Central memory CD4-positive, alpha-beta T cell (primary cell): ENCODE results near the gene KYAT1.

Experiments
- DNase-seq: peaks from one replicate; pipeline ENCODE4 v3.0.0; 2022

KYAT1 gene

GRCh38 chr9:128835246-128836210 is 46.2 kb downstream of the KYAT1 start:
- no peak for DNase-seq

GRCh38 chr9:128833696-128834095 is 48.1 kb downstream of the KYAT1 start:
- no peak for DNase-seq

GRCh38 chr9:128829477-128830251 is 52.1 kb downstream of the KYAT1 start, which contains the start of gene SPOUT1:
Gene SPOUT1 (minus strand): TSS chr9:128829794. CDS start chr9:128829780, 14 bp downstream.
- peak; percentile 91 for DNase-seq

DNA sequence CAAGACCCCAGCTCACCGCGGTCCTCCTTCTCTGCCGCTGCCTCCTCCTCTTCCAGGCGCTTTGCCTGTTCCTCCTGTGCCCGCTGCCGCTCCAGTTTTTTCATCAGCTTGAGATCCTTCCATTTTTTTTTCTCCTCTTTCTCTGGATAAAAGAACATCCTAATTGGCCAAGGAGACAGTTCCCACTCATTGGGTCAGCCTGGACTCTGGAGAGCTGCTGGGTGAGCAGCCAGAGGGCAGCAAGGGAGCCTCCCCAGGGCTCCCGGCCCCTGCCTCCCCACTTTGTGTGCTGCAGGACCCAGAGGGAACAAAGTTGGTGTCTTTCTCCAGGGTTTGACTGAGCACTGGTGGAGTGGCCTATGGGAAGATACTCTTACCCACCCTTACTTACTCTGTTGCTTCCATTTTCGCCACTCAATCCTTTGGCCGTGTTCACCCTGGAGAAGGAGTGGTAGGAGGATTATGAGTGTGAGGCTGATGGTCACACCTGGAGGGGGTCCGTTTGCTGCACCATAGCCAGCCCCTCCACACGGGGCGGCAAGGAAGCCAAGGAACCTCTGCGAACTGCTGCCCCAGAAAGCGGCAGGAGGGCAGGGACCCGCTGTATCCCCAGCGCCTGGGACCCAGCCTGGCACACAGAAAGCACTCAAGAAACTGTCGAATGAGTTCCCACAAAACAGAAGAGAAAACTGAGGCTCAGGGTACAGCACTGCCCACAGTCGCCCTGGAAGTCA is 52.9 kb downstream of the KYAT1 start:
- DNase-seq, result no peak

GRCh38 chr9:128828267-128828666 is 53.5 kb downstream of the KYAT1 start:
- no peak for DNase-seq

GRCh38 chr9:128825923-128826700 is 55.6 kb downstream of the KYAT1 start:
- DNase-seq, result no peak

DNA sequence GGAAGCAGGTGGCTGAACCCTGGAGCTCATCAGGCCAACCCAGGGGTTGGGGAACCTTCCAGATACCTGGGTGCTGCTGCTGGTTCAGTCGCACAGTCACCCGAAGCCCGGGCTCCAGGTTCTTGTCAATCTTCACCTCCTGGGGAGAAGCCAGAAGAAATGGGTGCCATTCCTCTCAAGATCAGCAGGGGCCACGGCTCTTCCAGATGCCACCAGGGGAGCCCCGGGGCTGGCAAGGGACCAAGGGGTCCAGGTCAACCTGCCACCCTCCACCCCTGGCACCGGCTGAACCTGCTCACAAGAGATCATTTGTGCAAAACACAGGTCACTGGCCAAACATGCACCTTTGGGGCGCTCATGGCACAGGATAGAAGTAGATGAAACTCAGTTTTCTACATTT is 56.8 kb downstream of the KYAT1 start:
- no peak for DNase-seq

GRCh38 chr9:128823903-128824406 is 57.8 kb downstream of the KYAT1 start:
- DNase-seq, result no peak

- no peak for DNase-seq
These were observed 58.3 kb downstream of the KYAT1 start for GRCh38 chr9:128823362-128823902.

GRCh38 chr9:128822407-128823042 is 59.2 kb downstream of the KYAT1 start:
- DNase-seq, result no peak

- DNase-seq, result no peak
These were observed 60.0 kb downstream of the KYAT1 start for GRCh38 chr9:128821584-128822406.

GRCh38 chr9:128820665-128821583 is 60.8 kb downstream of the KYAT1 start:
- no peak for DNase-seq

DNA sequence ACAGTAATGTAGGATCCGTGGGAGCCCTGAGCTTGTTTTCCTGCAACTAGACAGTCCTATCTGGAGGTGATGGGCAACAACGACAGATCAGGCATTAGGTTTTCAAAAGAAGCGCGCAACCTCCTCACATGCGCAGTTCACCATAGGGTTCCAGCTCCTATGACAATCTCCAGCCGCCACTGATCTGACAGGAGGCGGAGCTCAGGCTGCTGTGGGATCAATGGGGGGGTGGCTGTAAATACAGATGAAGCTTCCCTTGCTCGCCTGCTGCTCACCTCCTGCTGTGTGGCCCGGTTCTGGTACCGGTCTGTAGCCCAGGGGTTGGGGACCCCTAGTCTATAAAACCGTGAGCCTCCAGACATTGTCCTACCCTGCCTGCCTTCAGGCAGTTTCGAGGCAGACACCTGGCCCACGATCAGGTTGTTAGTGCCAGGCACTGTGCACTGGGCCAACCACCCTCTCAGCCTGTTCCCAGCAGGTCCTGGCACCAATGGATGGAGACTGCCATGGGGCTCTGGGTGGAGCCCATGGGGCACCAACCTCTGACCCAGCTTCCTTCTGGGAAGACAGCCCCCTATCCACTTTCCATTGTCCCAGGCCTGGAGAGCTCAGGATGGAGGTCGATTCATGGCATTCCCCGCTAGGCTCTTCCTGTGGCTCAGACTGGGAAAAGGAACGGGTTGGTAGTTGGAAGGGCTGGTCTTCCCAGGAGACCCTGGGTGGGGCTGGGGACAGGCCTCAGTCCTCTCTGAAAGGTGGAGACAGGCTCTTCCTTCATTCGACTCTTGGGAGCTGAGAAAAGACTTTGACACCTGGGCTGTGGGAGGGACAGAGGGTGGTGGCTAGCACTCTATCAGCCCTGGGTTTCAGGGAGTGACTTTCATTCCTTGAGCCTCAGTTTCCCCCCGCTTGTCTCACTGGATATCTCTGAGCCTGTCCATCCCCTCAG is 61.8 kb downstream of the KYAT1 start:
- DNase-seq, result no peak

GRCh38 chr9:128818839-128819715 is 62.7 kb downstream of the KYAT1 start:
- DNase-seq, result peak; percentile 41

- DNase-seq, result peak; percentile 95
These were observed 63.5 kb downstream of the KYAT1 start, which contains the start of gene ENDOG for GRCh38 chr9:128818099-128818838. Gene ENDOG (plus strand): TSS chr9:128818500. CDS start chr9:128818685, 185 bp downstream.

DNA sequence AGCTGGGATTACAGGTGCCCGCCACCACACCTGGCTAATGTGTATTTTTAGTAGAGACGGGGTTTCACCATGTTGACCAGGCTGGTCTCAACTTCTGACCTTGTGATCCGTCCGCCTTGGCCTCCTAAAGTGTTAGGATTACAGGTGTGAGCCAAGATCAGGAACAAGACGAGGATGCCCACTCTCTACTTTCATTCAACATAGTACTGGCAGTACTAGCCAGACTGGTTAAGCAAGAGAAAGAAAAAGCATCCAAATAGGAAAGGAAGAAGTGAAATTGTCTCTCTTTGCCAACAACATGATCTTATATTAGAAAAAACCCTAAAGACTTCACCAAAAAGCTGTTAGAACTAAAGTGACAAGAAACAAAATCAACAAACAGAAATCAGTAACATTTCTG is 70.9 kb downstream of the KYAT1 start:
- no peak for DNase-seq
